ENCODE data around the gene RPL3. TPM values are rescaled to one million over a fixed set of nuclear protein-coding genes. Genes with fewer than 3 reads are reported as not detected.

Gene RPL3
- total RNA-seq, 1 experiment from 2014 or later, result 3,009 TPM

GRCh38 chr22:39311592-39312400 lies 7.6 kb downstream of the RPL3 start (continued):
- TF ChIP-seq, protein P1, sequence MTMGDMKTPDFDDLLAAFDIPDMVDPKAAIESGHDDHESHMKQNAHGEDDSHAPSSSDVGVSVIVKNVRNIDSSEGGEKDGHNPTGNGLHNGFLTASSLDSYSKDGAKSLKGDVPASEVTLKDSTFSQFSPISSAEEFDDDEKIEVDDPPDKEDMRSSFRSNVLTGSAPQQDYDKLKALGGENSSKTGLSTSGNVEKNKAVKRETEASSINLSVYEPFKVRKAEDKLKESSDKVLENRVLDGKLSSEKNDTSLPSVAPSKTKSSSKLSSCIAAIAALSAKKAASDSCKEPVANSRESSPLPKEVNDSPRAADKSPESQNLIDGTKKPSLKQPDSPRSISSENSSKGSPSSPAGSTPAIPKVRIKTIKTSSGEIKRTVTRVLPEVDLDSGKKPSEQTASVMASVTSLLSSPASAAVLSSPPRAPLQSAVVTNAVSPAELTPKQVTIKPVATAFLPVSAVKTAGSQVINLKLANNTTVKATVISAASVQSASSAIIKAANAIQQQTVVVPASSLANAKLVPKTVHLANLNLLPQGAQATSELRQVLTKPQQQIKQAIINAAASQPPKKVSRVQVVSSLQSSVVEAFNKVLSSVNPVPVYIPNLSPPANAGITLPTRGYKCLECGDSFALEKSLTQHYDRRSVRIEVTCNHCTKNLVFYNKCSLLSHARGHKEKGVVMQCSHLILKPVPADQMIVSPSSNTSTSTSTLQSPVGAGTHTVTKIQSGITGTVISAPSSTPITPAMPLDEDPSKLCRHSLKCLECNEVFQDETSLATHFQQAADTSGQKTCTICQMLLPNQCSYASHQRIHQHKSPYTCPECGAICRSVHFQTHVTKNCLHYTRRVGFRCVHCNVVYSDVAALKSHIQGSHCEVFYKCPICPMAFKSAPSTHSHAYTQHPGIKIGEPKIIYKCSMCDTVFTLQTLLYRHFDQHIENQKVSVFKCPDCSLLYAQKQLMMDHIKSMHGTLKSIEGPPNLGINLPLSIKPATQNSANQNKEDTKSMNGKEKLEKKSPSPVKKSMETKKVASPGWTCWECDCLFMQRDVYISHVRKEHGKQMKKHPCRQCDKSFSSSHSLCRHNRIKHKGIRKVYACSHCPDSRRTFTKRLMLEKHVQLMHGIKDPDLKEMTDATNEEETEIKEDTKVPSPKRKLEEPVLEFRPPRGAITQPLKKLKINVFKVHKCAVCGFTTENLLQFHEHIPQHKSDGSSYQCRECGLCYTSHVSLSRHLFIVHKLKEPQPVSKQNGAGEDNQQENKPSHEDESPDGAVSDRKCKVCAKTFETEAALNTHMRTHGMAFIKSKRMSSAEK (CRISPR knock-in tag; IDR thresholded peaks at IDR 0.05; ENCODE audit: borderline replicate concordance), result peak; percentile 78; the same call in 1 of the 2 replicates
- no peak for TF ChIP-seq OVOL2 (CRISPR knock-in tag; IDR thresholded peaks at IDR 0.05; ENCODE audit: borderline replicate concordance)
- TF ChIP-seq ZNF396 (CRISPR knock-in tag; IDR thresholded peaks at IDR 0.05; ENCODE audit: borderline replicate concordance), result no peak
- no peak for TF ChIP-seq USF1 (CRISPR knock-in tag; IDR thresholded peaks at IDR 0.05)
- peak; percentile 94 for TF ChIP-seq AR (CRISPR knock-in tag; IDR thresholded peaks at IDR 0.05)
- TF ChIP-seq MYBL2 (CRISPR knock-in tag; IDR thresholded peaks at IDR 0.05), result no peak
- TF ChIP-seq AFF4 (CRISPR knock-in tag; IDR thresholded peaks at IDR 0.05; ENCODE audit: borderline replicate concordance), result no peak
- no peak for TF ChIP-seq MAX (CRISPR knock-in tag; IDR thresholded peaks at IDR 0.05)
- TF ChIP-seq TEAD1 (CRISPR knock-in tag; IDR thresholded peaks at IDR 0.05), result no peak
- TF ChIP-seq SMAD3 (CRISPR knock-in tag; IDR thresholded peaks at IDR 0.05; ENCODE audit: borderline replicate concordance), result no peak
- TF ChIP-seq GABPB1 (CRISPR knock-in tag; IDR thresholded peaks at IDR 0.05), result no peak
- TF ChIP-seq ZNF232 (CRISPR knock-in tag; IDR thresholded peaks at IDR 0.05), result no peak
- no peak for TF ChIP-seq HMGXB4 (CRISPR knock-in tag; IDR thresholded peaks at IDR 0.05)
- TF ChIP-seq TCF7 (CRISPR knock-in tag; IDR thresholded peaks at IDR 0.05; ENCODE audit: low read depth), result no peak
- peak; percentile 90; the same call in 1 of the 2 replicates for TF ChIP-seq ZNF416 (CRISPR knock-in tag; IDR thresholded peaks at IDR 0.05)
- no peak; the same call in 1 of the 2 replicates for TF ChIP-seq FOXP1 (CRISPR knock-in tag; IDR thresholded peaks at IDR 0.05; ENCODE audit: borderline replicate concordance)
- TF ChIP-seq, protein P2, sequence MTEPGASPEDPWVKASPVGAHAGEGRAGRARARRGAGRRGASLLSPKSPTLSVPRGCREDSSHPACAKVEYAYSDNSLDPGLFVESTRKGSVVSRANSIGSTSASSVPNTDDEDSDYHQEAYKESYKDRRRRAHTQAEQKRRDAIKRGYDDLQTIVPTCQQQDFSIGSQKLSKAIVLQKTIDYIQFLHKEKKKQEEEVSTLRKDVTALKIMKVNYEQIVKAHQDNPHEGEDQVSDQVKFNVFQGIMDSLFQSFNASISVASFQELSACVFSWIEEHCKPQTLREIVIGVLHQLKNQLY (CRISPR knock-in tag; IDR thresholded peaks at IDR 0.05), result peak; percentile 25; the same call in 1 of the 2 replicates
- TF ChIP-seq, protein P3, sequence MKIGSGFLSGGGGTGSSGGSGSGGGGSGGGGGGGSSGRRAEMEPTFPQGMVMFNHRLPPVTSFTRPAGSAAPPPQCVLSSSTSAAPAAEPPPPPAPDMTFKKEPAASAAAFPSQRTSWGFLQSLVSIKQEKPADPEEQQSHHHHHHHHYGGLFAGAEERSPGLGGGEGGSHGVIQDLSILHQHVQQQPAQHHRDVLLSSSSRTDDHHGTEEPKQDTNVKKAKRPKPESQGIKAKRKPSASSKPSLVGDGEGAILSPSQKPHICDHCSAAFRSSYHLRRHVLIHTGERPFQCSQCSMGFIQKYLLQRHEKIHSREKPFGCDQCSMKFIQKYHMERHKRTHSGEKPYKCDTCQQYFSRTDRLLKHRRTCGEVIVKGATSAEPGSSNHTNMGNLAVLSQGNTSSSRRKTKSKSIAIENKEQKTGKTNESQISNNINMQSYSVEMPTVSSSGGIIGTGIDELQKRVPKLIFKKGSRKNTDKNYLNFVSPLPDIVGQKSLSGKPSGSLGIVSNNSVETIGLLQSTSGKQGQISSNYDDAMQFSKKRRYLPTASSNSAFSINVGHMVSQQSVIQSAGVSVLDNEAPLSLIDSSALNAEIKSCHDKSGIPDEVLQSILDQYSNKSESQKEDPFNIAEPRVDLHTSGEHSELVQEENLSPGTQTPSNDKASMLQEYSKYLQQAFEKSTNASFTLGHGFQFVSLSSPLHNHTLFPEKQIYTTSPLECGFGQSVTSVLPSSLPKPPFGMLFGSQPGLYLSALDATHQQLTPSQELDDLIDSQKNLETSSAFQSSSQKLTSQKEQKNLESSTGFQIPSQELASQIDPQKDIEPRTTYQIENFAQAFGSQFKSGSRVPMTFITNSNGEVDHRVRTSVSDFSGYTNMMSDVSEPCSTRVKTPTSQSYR (CRISPR knock-in tag; IDR thresholded peaks at IDR 0.05), result no peak
- TF ChIP-seq, protein P4, sequence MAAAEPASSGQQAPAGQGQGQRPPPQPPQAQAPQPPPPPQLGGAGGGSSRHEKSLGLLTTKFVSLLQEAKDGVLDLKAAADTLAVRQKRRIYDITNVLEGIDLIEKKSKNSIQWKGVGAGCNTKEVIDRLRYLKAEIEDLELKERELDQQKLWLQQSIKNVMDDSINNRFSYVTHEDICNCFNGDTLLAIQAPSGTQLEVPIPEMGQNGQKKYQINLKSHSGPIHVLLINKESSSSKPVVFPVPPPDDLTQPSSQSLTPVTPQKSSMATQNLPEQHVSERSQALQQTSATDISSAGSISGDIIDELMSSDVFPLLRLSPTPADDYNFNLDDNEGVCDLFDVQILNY (CRISPR knock-in tag; IDR thresholded peaks at IDR 0.05), result no peak
